Stimulated activated CD4-positive, alpha-beta T cell treated with anti-CD3 and anti-CD28 coated beads, TNF-alpha, amount 100 ng/mL, for 1 hour (primary cell): ENCODE data around the gene LGALS12.
"Not testable (repeated sequence)": the region's sequence is repeated elsewhere in the genome, so short reads cannot be mapped to it uniquely, and the experiment has no call there.

ENCODE experiments used
- DNase-seq, 3 donors: peaks; one replicate each; pipeline ENCODE4 v3.0.0-alpha.2; 2020; ENCODE audit warnings: low read depth in 3 of 3, low spot score in 1 of 3

LGALS12 gene

GRCh38 chr11:63532799-63533475 is 27.1 kb downstream of the LGALS12 start:
- DNase-seq = no peak

GRCh38 chr11:63534076-63534475 is 28.2 kb downstream of the LGALS12 start:
- DNase-seq = no peak

- no peak for DNase-seq
Measured at GRCh38 chr11:63534895-63535461, 29.1 kb downstream of the LGALS12 start.

GRCh38 chr11:63535734-63536133 is 29.9 kb downstream of the LGALS12 start:
- DNase-seq = no peak

GRCh38 chr11:63536669-63537292 is 30.9 kb downstream of the LGALS12 start, which contains the start of gene PLAAT4:
PLAAT4 (plus strand) TSS chr11:63536808; CDS start chr11:63536869, 61 bp downstream.
- DNase-seq = no peak

GRCh38 chr11:63537293-63538101 is 31.6 kb downstream of the LGALS12 start:
- no peak for DNase-seq

- DNase-seq = not testable (repeated sequence)
Measured at GRCh38 chr11:63542506-63542905, 36.6 kb downstream of the LGALS12 start.

GRCh38 chr11:63543711-63544110 is 37.8 kb downstream of the LGALS12 start:
- DNase-seq = no peak

- DNase-seq = no peak
Measured at GRCh38 chr11:63547061-63547460, 41.2 kb downstream of the LGALS12 start.

GRCh38 chr11:63548178-63548577 is 42.3 kb downstream of the LGALS12 start:
- no peak for DNase-seq

- DNase-seq = no peak
Measured at GRCh38 chr11:63549411-63549810, 43.5 kb downstream of the LGALS12 start.

GRCh38 chr11:63550156-63550700 is 44.3 kb downstream of the LGALS12 start:
- DNase-seq = not testable (repeated sequence)

GRCh38 chr11:63551091-63551888 is 45.4 kb downstream of the LGALS12 start:
- DNase-seq = no peak

GRCh38 chr11:63551889-63552266 is 46.0 kb downstream of the LGALS12 start:
- no peak for DNase-seq

GRCh38 chr11:63552921-63553320 is 47.0 kb downstream of the LGALS12 start:
- DNase-seq = no peak

GRCh38 chr11:63553759-63554158 is 47.9 kb downstream of the LGALS12 start:
- DNase-seq = no peak

- no peak for DNase-seq
Measured at GRCh38 chr11:63554877-63555223, 49.0 kb downstream of the LGALS12 start.

GRCh38 chr11:63556404-63557013 is 50.6 kb downstream of the LGALS12 start:
- no peak for DNase-seq

GRCh38 chr11:63557570-63557969 is 51.7 kb downstream of the LGALS12 start:
- DNase-seq = no peak

- no peak for DNase-seq
Measured at GRCh38 chr11:63558459-63559157, 52.7 kb downstream of the LGALS12 start.
